Neural progenitor cell (in vitro differentiated cells): ENCODE data around the gene PON2.

ENCODE experiments used
- EZH2 ChIP-seq: fragments of 200-600 bp; sonication (generic); IDR thresholded peaks from 2 replicates; pipeline ENCODE4 v1.6.1; 2017; ENCODE audit warnings: antibody characterized with exemption, mild to moderate bottlenecking, moderate library complexity
- TF ChIP-seq, protein P1 (sequence below): fragments of 200-600 bp; sonication (generic); IDR thresholded peaks from 2 replicates; pipeline ENCODE4 v1.5.1; 2017; ENCODE audit warnings: antibody characterized with exemption, mild to moderate bottlenecking

DNA sequence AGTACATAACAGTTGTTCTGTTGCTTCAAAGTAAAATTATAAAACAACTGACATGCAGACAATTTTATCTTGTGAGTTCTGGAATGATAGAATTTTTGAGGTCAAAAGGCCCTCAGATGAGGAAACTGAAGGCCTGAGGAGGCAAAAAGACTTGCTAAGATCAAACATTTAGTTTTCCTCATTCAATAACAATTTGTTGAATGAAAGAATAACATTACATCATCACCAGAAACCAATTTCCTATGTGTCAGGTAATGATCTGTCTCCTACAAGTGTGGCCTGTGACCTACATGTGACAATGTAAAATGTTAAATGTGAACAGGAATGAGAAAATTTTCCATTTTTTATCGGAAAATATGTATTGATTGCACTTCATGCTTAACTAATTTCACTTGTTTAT lies 34.4 kb upstream of the PON2 start:
- TF ChIP-seq, protein P1, sequence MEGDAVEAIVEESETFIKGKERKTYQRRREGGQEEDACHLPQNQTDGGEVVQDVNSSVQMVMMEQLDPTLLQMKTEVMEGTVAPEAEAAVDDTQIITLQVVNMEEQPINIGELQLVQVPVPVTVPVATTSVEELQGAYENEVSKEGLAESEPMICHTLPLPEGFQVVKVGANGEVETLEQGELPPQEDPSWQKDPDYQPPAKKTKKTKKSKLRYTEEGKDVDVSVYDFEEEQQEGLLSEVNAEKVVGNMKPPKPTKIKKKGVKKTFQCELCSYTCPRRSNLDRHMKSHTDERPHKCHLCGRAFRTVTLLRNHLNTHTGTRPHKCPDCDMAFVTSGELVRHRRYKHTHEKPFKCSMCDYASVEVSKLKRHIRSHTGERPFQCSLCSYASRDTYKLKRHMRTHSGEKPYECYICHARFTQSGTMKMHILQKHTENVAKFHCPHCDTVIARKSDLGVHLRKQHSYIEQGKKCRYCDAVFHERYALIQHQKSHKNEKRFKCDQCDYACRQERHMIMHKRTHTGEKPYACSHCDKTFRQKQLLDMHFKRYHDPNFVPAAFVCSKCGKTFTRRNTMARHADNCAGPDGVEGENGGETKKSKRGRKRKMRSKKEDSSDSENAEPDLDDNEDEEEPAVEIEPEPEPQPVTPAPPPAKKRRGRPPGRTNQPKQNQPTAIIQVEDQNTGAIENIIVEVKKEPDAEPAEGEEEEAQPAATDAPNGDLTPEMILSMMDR = no peak
- TF ChIP-seq EZH2 = no peak
